HG02763 (cell line): ENCODE measurements around the gene SERPINB4.

Experiments
- ATAC-seq: cut with Tn5 transposase; IDR thresholded peaks from one replicate; pipeline ENCODE4 v1.9.1; 2021; ENCODE audit warnings: mild to moderate bottlenecking, moderate library complexity; ENCODE audit not compliant: unreplicated experiment

Gene SERPINB4

DNA sequence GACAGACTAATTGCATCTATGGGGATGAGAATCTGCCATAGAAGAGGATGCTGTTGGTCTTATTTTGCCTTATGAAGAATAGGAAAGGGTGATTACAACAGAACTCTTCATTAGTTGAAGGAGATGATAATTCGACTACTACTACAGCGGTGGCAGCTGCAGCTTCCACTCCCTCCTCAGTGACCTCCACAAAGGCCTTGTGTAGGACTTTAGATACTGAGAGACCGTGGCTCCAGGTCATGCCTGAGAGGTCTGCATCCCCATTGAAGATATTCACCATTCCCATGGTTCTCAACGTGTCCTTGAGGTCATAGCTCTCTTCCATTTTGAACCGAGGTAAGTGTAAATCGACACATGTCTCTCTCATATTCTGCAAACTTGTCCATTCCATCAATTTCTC is 6.4 kb downstream of the SERPINB4 start:
- ATAC-seq = no peak

DNA sequence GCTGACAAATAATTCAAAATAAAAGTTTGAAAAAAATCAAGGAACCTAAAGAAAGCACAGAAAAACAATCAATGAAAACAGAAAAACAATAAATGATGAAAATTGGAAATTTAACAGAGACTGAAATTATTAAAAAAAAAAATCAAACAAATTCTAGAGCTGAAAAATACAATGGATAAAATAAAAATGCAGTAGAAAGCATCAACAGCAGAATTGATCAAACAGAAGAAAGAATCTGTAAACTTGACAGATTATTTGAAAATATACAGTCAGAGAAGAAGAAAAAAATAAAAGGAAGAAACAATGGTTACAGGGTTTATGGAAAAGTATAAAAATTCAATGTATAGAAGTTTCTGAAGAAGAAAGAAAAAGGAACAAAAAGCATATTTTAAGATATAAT is 16.2 kb downstream of the SERPINB4 start:
- no peak for ATAC-seq

DNA sequence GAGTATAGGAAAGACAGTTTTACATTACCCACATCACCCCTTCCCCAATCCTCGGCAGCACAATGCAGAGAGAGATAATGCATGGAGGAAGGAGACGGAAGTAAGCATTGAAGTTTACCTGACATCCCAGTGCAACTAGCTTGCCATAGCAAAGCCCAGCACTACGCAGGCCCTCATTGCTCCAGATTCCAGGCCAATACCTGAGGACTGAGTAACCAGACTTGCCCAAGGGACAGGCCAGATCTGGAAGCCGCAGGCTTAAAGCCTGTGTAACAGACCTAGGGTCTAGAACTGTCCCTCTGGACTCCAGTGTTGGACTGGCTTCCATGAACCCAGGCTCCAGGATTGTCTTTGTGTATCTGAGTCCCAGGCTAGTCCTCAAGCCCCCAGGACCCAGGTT is 17.6 kb downstream of the SERPINB4 start:
- no peak for ATAC-seq

DNA sequence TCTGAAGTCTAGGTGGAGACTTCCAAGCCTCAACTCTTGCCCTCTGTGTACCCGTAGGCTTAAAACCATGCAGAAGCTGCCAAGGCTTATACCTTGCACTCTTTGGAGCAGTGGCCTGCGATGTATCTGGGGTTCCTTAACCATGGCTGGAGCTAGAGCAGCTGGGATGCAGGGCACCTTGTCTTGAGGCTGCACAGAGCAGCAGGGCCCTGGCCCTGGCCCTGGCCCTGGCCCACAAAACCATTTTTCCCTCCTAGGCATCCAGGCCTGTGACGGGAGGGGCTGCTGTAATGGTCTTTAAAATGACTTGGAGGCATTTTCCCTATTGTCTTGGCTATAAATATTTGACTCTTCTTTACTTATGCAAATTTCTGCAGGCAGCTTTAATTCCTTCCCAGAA is 19.2 kb downstream of the SERPINB4 start:
- no peak for ATAC-seq

DNA sequence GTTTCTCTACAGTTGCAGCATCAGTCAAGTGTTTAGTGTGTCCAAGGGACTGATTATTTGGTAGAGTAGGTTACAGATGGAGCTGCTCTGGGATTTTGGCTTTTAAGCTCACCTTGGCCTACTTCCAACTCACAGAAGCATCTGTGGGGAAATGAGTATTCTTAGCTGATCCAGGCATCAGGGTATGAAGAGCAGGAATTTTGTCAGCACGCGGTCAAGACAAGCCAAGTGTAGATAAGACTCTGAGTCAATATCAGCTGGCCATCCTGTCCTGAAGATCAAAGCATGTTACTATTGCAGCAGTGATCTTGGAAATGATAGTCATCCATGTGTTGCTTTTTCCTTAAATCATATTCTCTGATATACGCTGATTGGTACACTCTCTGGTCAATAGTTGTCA is 24.4 kb downstream of the SERPINB4 start:
- ATAC-seq = no peak

DNA sequence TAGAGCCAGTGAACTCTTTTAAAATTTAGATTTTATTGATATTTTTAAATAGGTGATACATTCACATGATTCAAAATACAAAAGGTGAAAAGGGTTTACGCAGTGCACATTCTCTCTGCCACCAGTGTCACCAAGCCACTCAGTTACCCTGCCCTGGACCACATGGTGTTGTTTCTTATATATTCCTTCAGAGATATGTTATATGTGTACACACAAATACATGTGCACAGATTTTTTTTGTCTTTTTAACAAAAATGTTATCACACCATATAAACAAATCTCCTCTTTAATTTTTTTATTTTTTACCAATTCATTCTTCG is 26.2 kb downstream of the SERPINB4 start:
- ATAC-seq = no peak

DNA sequence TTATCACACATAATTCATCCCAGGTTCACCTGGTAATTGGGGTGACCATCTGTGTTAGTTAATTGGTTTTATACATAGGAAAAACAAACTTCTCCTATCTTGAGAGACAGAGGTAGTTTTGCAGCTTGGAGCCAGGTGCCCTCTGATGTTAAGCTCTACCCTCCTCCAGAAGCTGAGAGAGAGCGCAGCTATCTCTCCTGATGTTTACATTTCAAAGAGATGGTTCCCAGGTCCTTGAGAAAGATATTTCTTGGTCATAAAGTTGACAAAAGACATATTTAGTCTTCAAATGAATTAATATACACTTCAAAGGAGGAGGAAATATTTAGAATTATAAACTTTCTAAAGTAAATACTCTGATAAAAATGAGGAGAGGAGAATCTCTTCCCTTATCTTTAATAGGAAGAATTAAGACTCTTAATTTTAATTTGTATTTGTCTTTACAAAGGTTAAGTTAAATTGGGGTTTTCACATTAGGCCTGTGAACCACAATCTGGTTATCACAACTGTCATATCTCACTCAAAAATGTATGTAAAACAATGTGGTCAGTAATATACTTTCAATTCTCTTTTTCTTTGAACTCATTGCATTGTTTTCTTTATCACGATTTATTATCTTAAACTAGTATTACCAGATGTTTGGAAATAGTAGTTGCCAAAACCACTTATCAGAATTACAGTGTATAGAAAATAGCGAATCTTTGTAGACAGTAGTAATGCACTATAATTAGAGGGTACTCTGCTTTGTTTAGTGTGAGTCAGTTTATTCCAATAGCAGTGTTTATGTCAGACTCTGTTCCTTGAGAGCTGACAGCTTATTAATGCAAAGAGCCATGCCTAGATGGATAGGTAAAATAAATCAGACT is 26.8 kb downstream of the SERPINB4 start:
- ATAC-seq = no peak

DNA sequence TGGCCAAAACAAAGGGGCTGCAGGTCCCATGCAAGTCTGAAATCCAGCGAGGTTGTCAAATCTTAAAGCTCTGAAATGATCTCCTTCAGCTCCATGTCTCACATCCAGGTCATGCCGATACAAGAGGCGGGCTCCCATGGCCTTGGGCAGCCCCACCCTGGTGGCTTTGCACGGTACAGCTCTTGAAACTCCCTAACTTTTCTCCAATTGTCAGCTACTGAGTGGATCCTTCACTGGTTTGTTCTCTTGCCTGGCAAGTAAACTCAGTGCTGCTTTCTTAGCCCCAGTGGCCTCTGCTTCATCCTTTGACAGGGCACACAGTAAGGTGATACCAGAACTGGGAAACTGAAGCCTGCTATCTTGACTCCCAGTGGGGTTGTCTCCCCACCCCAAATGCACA is 30.6 kb downstream of the SERPINB4 start:
- ATAC-seq = no peak

DNA sequence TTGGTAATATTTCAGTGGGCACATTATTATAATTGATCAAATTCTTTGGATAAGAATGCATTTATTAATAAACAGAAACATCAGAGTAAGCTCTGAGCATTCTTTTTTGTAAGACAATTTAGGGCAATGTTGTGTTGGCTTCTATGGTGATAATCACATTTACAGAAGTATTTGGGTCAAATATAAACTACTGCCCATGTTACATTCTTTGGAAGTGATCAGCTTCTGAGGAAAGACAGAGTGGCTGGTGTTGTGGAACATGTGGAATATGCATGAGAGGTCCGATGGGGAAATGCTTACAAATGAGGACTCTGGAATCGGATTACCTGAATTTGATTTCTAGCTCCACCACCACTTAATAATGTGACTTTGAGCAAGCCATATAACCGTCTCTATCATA is 37.5 kb downstream of the SERPINB4 start:
- no peak for ATAC-seq

DNA sequence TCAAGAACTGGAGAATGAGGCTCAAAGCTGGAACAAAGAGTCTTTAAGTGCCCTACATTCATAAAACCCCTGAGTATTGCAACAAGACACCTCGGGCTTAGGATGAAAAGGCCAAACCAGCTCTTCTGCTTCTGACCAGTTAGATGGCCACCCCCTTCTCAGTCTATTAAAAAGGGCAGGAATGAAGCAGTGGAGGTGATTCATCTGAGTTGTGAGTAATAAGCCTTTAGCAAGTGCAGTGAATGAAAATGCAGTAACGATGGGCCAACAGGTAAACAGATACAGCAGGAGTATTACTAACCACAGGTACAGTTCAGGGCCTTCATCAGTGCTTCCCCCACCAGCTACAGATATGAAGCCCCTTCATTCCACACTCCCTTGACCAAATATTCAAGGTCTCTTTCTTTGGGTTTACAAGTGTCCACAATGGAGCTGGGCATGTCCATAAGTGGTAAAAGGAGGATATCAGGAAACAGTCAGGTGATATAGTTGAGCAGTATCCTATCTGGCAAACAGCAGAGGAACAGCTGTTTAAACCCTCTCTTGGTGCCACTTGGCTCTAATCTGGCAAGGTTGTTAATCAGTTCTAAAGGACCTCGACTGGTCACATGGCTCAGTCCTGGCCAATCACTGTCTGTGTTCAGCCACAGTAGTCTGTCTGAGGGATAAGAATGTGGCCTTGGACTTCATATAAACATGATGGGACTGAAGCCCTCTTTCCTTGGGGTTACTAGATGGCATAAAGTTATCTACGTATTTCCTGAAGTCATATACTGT is 39.1 kb downstream of the SERPINB4 start:
- ATAC-seq = no peak

DNA sequence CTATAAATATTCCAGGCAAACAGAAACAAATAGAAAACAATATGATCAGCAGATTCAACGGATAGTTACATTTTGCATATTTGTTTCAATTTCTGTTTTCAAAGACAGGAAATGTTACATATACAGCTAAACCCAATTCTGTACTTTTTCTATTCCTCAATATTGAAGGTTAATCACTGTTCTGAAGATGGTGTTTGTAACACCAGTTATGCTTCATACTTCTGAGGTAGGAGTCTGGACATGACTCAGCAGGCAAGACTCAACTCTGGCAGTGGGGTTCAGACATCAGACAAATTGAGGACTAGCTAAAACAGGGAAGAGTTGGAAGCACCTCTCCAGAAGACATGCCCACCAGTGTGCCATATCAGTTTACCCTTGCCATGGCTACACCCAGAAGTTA is 40.3 kb downstream of the SERPINB4 start:
- ATAC-seq = peak; percentile 84

DNA sequence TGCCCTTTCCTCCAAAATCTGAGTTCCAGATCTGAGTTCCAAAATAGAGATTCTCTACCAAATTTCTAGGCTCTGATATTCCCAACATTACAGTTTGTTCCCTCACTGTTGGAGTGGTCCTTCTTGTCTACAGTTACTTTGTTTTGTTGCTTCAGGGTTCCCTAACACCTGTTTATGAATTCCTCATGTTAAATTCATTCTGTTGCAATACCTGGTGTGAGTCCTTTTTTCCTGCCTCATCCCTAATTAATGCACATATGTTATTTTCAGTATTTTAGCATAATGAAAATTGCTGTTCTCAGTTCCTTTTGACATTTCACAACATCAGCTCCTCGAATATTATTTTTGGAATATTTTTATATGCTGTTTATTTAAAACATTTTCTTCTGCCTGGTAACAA is 40.7 kb downstream of the SERPINB4 start:
- no peak for ATAC-seq

DNA sequence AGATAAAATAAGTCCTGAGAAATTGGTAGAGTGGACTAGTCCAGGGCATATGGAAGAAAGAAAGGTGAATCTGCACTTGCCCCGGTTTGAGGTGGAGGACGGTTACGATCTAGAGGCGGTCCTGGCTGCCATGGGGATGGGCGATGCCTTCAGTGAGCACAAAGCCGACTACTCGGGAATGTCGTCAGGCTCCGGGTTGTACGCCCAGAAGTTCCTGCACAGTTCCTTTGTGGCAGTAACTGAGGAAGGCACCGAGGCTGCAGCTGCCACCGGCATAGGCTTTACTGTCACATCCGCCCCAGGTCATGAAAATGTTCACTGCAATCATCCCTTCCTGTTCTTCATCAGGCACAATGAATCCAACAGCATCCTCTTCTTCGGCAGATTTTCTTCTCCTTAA is 47.1 kb downstream of the SERPINB4 start:
- ATAC-seq = no peak

DNA sequence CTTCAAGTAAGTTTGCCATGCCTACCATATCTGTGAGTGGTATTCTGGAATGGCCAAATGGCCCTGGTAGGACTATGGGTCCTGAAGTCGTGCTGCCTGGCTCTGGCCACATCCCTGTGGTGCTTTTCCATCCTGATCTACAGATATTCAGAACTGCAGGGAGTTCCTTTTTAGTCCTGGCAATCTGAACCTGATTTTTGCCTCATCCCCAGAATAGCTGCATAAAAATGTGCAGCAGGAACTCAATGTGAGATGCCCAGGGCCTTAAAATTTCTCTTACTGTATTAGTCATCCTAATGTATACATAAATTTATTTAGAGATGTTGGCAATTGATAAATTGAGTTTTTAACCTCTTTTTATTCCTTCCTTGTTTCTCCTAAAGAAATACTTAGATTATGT is 51.6 kb downstream of the SERPINB4 start:
- ATAC-seq = no peak

DNA sequence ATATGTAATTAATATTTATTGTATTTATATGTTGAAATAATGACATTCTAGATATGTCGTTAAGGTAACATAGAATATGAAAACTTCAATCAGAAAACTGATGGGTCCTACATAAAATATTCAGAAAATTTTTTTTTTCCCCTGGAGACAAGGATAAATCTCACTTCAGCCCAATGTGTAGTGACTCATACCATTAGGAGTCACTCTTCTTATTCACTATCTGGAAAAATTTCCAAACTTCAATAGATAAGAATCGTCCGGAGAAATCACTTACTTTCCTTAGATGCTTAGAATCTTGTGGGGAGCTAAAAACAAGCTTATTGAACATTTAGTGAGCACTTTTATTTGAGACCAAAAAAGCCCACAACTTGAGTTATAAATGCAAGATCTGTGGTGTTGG is 52.3 kb downstream of the SERPINB4 start:
- ATAC-seq = no peak

DNA sequence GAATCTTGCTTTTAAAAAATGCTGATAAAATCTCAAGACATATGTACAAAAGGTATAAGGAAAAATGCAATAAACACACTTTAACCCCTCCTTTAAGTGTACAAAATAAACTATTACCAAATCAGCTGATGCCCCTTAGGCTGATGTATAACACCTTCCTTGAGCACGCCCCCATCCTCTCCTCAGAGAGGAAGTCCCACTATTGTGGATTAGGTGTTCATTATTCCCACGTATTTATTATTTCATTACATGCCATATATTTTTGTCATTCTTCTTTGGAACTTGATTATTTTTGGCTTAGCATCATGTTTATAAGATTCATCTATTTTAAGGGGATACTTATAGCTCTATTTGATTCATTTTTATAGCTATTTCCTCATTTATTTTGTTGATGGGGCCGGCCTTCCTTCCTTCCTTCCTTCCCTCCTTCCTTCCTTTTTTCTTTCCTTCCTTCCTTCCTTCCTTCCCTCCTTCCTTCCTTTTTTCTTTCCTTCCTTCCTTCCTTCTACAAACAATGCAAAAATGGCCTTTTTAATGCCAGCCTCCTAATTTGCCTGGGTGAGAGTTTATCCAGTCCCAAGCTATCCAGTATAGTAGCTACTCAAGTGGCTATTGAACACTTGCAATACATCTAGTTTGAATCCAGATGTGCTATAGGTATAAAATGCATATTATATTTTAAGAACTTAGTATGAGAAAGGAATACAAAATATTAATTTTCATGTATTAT is 52.9 kb downstream of the SERPINB4 start:
- no peak for ATAC-seq

DNA sequence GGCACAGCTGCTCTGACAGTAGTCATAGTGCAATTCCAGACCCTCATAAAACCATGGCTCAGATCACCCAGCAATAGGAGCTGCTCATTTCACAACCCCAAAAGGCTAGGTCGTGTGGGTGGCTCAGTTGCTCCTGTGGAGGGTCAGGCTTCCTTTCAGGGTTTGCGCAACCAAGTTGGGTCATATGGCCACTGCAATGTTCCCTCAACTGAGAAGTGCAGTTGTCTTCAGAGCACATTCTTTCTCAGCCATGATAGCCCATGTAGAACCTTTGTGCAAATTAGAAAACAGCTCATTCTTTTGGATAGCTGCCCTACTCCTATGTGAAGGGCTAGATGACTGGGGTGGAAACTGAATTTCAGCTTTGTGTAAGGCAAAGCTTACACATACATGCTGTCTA is 53.7 kb downstream of the SERPINB4 start:
- no peak for ATAC-seq

DNA sequence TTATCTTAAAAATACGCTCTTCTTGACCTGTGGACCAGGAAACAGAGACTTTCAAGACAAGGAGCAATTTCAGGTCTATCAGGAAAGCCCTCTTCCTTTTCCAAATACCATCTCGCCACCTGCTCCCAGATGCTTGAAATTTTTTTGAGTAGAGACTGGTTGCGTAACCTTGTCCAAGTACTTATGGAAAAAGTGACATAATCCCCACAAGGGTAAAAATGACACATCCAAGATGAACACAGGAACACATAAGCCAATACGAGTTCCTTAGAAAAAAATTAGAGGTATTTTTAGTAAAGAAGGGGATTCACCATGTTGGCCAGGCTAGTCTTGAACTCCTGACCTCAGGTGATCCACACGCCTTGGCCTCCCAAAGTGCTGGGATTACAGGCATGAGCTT is 55.1 kb downstream of the SERPINB4 start:
- no peak for ATAC-seq
